Kidney (tissue), 14 donors: Measurements from ENCODE around the gene NUP210. TPM values are rescaled to one million over a fixed set of nuclear protein-coding genes. Genes with fewer than 3 reads are reported as not detected.

Source experiments
- DNase-seq, 5 donors: peaks; one replicate each; pipeline ENCODE4 v3.0.0-alpha.2; 2013 to 2020
- FAIRE-seq: peaks from 2 replicates; lab custom pipeline; 2012; peaks lifted over from hg19 to GRCh38; lab: Jason Lieb, UNC
- H3K27ac ChIP-seq, 2 donors: one replicate each; pipeline ENCODE4 v1.7.0; 2013; ENCODE audit warnings: low read depth in 2 of 2, low read length in 2 of 2, inconsistent platforms in 1 of 2
- H3K27me3 ChIP-seq: one replicate; pipeline ENCODE4 v1.7.1; 2013; ENCODE audit warnings: low read length, inconsistent platforms; ENCODE audit not compliant: control insufficient read depth, insufficient read depth
- H3K36me3 ChIP-seq, 3 donors: one replicate each; pipeline versions ENCODE4 v1.7.0 to v1.7.1; 2013; ENCODE audit warnings: low read length in 3 of 3, control low read depth in 1 of 3, inconsistent platforms in 1 of 3; ENCODE audit not compliant: insufficient read depth in 3 of 3, control insufficient read depth in 2 of 3
- H3K4me1 ChIP-seq, 3 donors: one replicate each; pipeline versions ENCODE4 v1.7.0 to v1.7.1; 2013; ENCODE audit warnings: low read length in 3 of 3, inconsistent platforms in 1 of 3, low read depth in 1 of 3; ENCODE audit not compliant: control insufficient read depth in 2 of 3, insufficient read depth in 2 of 3
- H3K4me3 ChIP-seq, 3 donors: one replicate each; pipeline versions ENCODE4 v1.7.0 to v1.8.1; 2013; ENCODE audit warnings: low read length in 3 of 3, control low read depth in 1 of 3, inconsistent platforms in 1 of 3
- H3K9ac ChIP-seq, 3 donors: one replicate each; pipeline versions ENCODE4 v1.7.0 to v1.7.1; 2013; ENCODE audit warnings: low read length in 3 of 3, control low read depth in 1 of 3, inconsistent platforms in 1 of 3
- H3K9me3 ChIP-seq, 3 donors: one replicate each; pipeline versions ENCODE4 v1.7.0 to v1.7.1; 2013; ENCODE audit warnings: low read length in 3 of 3, control low read depth in 1 of 3, inconsistent platforms in 1 of 3; ENCODE audit not compliant: control insufficient read depth in 2 of 3, insufficient read depth in 1 of 3
- CTCF ChIP-seq: IDR thresholded peaks from 3 replicates; pipeline ENCODE4 v1.5.1; 2012; ENCODE audit warnings: mild to moderate bottlenecking, moderate library complexity, borderline replicate concordance; ENCODE audit not compliant: insufficient read depth; ENCODE audit errors: extremely low read depth
- intact Hi-C: fragments of 100-400 bp; cut with DNase I; formaldehyde crosslinking; loops from one replicate; pipeline ENCODE4 v1.11.1; 2022
- polyA plus RNA-seq: library from polyadenylated mRNA; stranded (reverse); fragments of 350-450 nt; fragmentation: Illumina TruSeq; extraction: RNeasy Lipid Tissue Mini Kit (QIAGEN cat#74804); gene quantifications from one replicate; pipeline ENCODE4 v1.2.3, GENCODE V29; 2014; ENCODE audit warnings: low read depth, low replicate concordance; ENCODE audit not compliant: insufficient read depth
- total RNA-seq: library from RNA; stranded (reverse); fragmentation: NEBNext Ultra II Directional; extraction: Animal tissue kit (Norgen Biotek cat#: 25700); gene quantifications from one replicate; pipeline ENCODE4 v1.2.1, GENCODE V29; 2021
- donor health status: control.
- donor health status: control.
- donor health status: control.
- donor health status: control.
- donor health status: control.
- donor health status: DM: yes; HTN: yes; CAD: no.
- donor health status: Normal renal cell carcinoma (clear cell type).

Gene NUP210
- total and polyA plus RNA-seq, 2 donors from 2014 or later: 5.6 to 22.9 TPM

- no peak for FAIRE-seq
- no peak for DNase-seq
- Histone ChIP-seq H3K27me3 (no peaks in the 10 kb centered on the region), H3K9ac (no peak overlapping the region), H3K27ac (no peak overlapping the region), H3K36me3 (no peaks in the 10 kb centered on the region), H3K9me3 (no peaks in the 10 kb centered on the region), H3K4me3 (no peak overlapping the region), H3K4me1 (no peaks in the 10 kb centered on the region)
- intact Hi-C loops: no loop called here
- no peak for TF ChIP-seq CTCF
These were observed 7.8 kb upstream of the NUP210 start for GRCh38 chr3:13427662-13428603.

DNA sequence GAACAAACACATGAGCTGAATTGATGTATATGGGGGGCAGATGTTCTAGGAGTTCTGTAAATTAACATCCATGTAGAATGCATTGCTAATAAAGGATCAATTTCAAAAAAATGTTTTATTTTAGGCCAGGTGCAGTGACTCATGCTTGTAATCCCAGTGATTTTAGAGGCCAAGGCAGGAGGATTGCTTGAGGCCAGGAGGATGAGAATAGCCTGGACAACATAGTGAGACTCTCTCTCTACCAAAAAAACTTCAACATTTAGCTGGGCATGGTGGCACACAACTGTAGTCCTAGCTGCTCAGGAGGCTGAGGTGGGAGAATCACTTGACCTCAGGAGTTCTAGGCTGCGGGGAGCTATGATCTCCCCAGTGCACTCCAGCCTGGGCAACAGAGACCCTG, 6.5 kb upstream of the NUP210 start:
- FAIRE-seq (no peak), DNase-seq (no peak)
- Histone ChIP-seq H3K27ac (no peak overlapping the region), H3K4me1 (no peaks in the 10 kb centered on the region), H3K9me3 (no peaks in the 10 kb centered on the region), H3K27me3 (no peaks in the 10 kb centered on the region), H3K9ac (no peak overlapping the region), H3K4me3 (no peak overlapping the region), H3K36me3 (no peaks in the 10 kb centered on the region)
- intact Hi-C loops: no loop called here
- TF ChIP-seq CTCF: no peak

DNA sequence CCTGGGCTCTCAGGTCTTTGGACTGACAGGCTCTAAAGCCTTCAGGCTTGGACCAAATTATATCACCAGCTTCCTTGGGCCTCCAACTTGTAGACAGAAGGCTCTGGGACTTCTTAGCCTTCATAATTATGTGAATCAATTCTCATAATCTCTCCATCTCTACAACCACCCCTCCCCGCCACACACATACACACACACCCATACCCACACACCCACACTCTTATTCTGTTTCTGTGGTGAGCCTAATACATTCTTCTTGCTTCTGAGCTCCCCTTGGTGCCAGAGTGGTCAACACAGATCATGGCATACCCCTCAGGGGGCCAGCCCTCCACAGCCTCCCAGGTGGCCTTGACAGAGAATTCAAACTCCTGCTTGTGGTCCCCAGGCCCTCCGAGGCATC, 5.6 kb upstream of the NUP210 start:
- no peak for TF ChIP-seq CTCF
- no peak overlapping the region for H3K9ac ChIP-seq
- intact Hi-C loops: no loop called here
- no peaks in the 10 kb centered on the region for H3K9me3 ChIP-seq
- H3K36me3 ChIP-seq: no peaks in the 10 kb centered on the region
- no peaks in the 10 kb centered on the region for H3K4me1 ChIP-seq
- no peak overlapping the region for H3K27ac ChIP-seq
- DNase-seq (no peak), FAIRE-seq (no peak)
- H3K27me3 ChIP-seq: no peaks in the 10 kb centered on the region
- H3K4me3 ChIP-seq: no peak overlapping the region
